Neural cell (in vitro differentiated cells): ENCODE data around the gene CCSAP. TPM values are rescaled to one million over a fixed set of nuclear protein-coding genes. Genes with fewer than 3 reads are reported as not detected.

Source experiments
- H2AFZ ChIP-seq: fragments of 200-600, 300-800 bp; sonication (generic), shearing (Covaris generic); 2 replicates; pipeline ENCODE4 v1.6.0; 2014; ENCODE audit warnings: low read depth, mild to moderate bottlenecking, antibody characterized with exemption, low read length, moderate library complexity
- H3F3A ChIP-seq: fragments of 200-600 bp; shearing (Covaris generic); 2 replicates; pipeline ENCODE4 v1.6.1; 2016; ENCODE audit warnings: mild to moderate bottlenecking, moderate library complexity, mixed read lengths, antibody characterized with exemption, low read length; ENCODE audit not compliant: insufficient read depth, poor library complexity, severe bottlenecking
- H3K27ac ChIP-seq: fragments of 200-600, 300-800 bp; sonication (generic), shearing (Covaris generic); 2 replicates; pipeline ENCODE4 v1.5.1; 2014; ENCODE audit warnings: mild to moderate bottlenecking, low read length, moderate library complexity
- H3K27me3 ChIP-seq: fragments of 300-800, 200-600 bp; sonication (generic), shearing (Covaris generic); 2 replicates; pipeline ENCODE4 v1.6.0; 2014; ENCODE audit warnings: mild to moderate bottlenecking, low read depth, low read length, moderate library complexity; ENCODE audit not compliant: insufficient read depth
- H3K36me3 ChIP-seq: fragments of 300-800, 200-600 bp; sonication (generic), shearing (Covaris generic); 2 replicates; pipeline ENCODE4 v1.5.1; 2014; ENCODE audit warnings: mild to moderate bottlenecking, antibody characterized with exemption, low read length, moderate library complexity; ENCODE audit not compliant: insufficient read depth
- H3K4me2 ChIP-seq: fragments of 300-800, 200-600 bp; sonication (generic), shearing (Covaris generic); 2 replicates; pipeline ENCODE4 v1.6.0; 2014; ENCODE audit warnings: mild to moderate bottlenecking, low read length
- H3K4me3 ChIP-seq: fragments of 300-800, 200-600 bp; sonication (generic), shearing (Covaris generic); 2 replicates; pipeline ENCODE4 v1.5.1; 2014; ENCODE audit warnings: mild to moderate bottlenecking, low read length, moderate library complexity
- H3K79me2 ChIP-seq: fragments of 200-600 bp; shearing (Covaris generic); replicated peaks from 2 replicates; pipeline ENCODE4 v1.6.0; 2014; ENCODE audit warnings: mild to moderate bottlenecking, low read length, moderate library complexity; ENCODE audit not compliant: insufficient read depth
- H3K9ac ChIP-seq: fragments of 300-800, 200-600 bp; sonication (generic), shearing (Covaris generic); 2 replicates; pipeline ENCODE4 v1.6.1; 2016; ENCODE audit warnings: mild to moderate bottlenecking, low read length, mixed read lengths
- H3K9me2 ChIP-seq: fragments of 200-600 bp; shearing (Covaris generic); 2 replicates; pipeline ENCODE4 v1.6.1; 2016; ENCODE audit warnings: mild to moderate bottlenecking, low read length, mixed read lengths; ENCODE audit not compliant: insufficient read depth
- H3K9me3 ChIP-seq: fragments of 200-600, 300-800 bp; sonication (generic), shearing (Covaris generic); 2 replicates; pipeline ENCODE4 v1.6.1; 2016; ENCODE audit warnings: mild to moderate bottlenecking, mixed run types, low read length, moderate library complexity, mixed read lengths
- H4K20me1 ChIP-seq: fragments of 200-600 bp; shearing (Covaris generic); 2 replicates; pipeline ENCODE4 v1.6.1; 2016; ENCODE audit warnings: mild to moderate bottlenecking, mixed run types; ENCODE audit not compliant: insufficient read depth
- EP300 ChIP-seq: fragments of 450-650 bp; conservative IDR thresholded peaks from 2 replicates; pipeline ENCODE4 v1.6.1; 2014; ENCODE audit warnings: antibody characterized with exemption, mild to moderate bottlenecking, moderate library complexity; ENCODE audit not compliant: poor library complexity, severe bottlenecking
- EZH2 ChIP-seq: fragments of 200-600, 300-800 bp; shearing (Covaris generic), sonication (generic); IDR thresholded peaks from 2 replicates; pipeline ENCODE4 v1.6.1; 2014; ENCODE audit warnings: antibody characterized with exemption, low read length, borderline replicate concordance, mild to moderate bottlenecking; ENCODE audit not compliant: insufficient read depth, poor library complexity, severe bottlenecking
- MXI1 ChIP-seq: fragments of 450-650 bp; conservative IDR thresholded peaks from 2 replicates; pipeline ENCODE4 v1.6.1; 2014; ENCODE audit warnings: antibody characterized with exemption, mild to moderate bottlenecking; ENCODE audit not compliant: poor library complexity, severe bottlenecking
- POLR2AphosphoS5 ChIP-seq: IDR thresholded peaks from 2 replicates; pipeline ENCODE4 v1.6.1; 2012
- RAD21 ChIP-seq: fragments of 450-650 bp; conservative IDR thresholded peaks from 2 replicates; pipeline ENCODE4 v1.6.1; 2014; ENCODE audit warnings: antibody characterized with exemption, mild to moderate bottlenecking, moderate library complexity
- SMC3 ChIP-seq: fragments of 450-650 bp; conservative IDR thresholded peaks from 2 replicates; pipeline ENCODE4 v1.6.1; 2014; ENCODE audit warnings: antibody characterized with exemption, mild to moderate bottlenecking, moderate library complexity; ENCODE audit not compliant: poor library complexity
- TAF1 ChIP-seq: IDR thresholded peaks from 2 replicates; pipeline ENCODE4 v1.6.1; 2012; ENCODE audit warnings: low read depth
- polyA plus RNA-seq: library from polyadenylated mRNA; depleted of rRNA; stranded (reverse); fragments of >200 nt; gene quantifications from 2 replicates; pipeline ENCODE4 v1.2.3, GENCODE V29; 2014
- TF ChIP-seq, protein P1 (sequence below): fragments of 450-650 bp; IDR thresholded peaks from 2 replicates; pipeline ENCODE4 v1.5.1; 2014; ENCODE audit warnings: antibody characterized with exemption, mild to moderate bottlenecking, moderate library complexity; ENCODE audit not compliant: poor library complexity, severe bottlenecking
- TF ChIP-seq, protein P2 (sequence below): IDR thresholded peaks from 2 replicates; pipeline ENCODE4 v1.6.1; 2012; ENCODE audit warnings: borderline replicate concordance

CCSAP gene
- polyA plus RNA-seq, 1 donor from 2014 or later = 66.7 TPM

DNA sequence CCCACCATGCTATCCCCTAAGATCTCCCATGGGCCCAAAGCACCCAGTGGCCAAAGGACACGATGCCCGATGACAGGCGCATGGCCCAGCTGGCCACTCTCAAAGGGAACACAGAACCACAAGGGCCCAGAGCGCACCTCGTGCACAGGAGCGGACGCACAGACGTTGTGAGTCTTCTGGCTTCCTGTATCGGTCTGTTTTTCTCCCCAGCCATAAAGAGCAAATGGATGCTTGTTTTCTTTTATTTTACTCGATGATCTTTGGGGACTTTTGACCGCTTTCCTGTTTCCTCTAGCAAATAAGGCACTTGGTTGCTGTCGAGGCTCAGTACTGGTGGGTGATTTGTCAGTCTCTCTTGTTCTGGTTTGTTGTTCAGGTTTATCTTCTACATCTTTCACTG lies 16.2 kb downstream of the CCSAP start:
- Histone ChIP-seq H3K4me3 (peak overlapping the region; percentile 8), H3K27ac (peak overlapping the region; percentile 49), H3K9me3 (no peaks in the 10 kb centered on the region), H2AFZ (no peak overlapping the region), H3K36me3 (no peaks in the 10 kb centered on the region), H4K20me1 (no peaks in the 10 kb centered on the region), H3K9ac (no peak overlapping the region), H3K27me3 (no peaks in the 10 kb centered on the region), H3K9me2 (no peaks in the 10 kb centered on the region), H3F3A (no peaks in the 10 kb centered on the region), H3K4me2 (no peak overlapping the region), H3K79me2 (peaks cover 5% of the 10 kb centered on the region)
- TF ChIP-seq POLR2AphosphoS5 (no peak), SMC3 (no peak), RAD21 (no peak), TAF1 (no peak), EP300 (no peak), MXI1 (no peak), EZH2 (no peak)
- TF ChIP-seq, protein P1, sequence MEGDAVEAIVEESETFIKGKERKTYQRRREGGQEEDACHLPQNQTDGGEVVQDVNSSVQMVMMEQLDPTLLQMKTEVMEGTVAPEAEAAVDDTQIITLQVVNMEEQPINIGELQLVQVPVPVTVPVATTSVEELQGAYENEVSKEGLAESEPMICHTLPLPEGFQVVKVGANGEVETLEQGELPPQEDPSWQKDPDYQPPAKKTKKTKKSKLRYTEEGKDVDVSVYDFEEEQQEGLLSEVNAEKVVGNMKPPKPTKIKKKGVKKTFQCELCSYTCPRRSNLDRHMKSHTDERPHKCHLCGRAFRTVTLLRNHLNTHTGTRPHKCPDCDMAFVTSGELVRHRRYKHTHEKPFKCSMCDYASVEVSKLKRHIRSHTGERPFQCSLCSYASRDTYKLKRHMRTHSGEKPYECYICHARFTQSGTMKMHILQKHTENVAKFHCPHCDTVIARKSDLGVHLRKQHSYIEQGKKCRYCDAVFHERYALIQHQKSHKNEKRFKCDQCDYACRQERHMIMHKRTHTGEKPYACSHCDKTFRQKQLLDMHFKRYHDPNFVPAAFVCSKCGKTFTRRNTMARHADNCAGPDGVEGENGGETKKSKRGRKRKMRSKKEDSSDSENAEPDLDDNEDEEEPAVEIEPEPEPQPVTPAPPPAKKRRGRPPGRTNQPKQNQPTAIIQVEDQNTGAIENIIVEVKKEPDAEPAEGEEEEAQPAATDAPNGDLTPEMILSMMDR = no peak
- TF ChIP-seq, protein P2, sequence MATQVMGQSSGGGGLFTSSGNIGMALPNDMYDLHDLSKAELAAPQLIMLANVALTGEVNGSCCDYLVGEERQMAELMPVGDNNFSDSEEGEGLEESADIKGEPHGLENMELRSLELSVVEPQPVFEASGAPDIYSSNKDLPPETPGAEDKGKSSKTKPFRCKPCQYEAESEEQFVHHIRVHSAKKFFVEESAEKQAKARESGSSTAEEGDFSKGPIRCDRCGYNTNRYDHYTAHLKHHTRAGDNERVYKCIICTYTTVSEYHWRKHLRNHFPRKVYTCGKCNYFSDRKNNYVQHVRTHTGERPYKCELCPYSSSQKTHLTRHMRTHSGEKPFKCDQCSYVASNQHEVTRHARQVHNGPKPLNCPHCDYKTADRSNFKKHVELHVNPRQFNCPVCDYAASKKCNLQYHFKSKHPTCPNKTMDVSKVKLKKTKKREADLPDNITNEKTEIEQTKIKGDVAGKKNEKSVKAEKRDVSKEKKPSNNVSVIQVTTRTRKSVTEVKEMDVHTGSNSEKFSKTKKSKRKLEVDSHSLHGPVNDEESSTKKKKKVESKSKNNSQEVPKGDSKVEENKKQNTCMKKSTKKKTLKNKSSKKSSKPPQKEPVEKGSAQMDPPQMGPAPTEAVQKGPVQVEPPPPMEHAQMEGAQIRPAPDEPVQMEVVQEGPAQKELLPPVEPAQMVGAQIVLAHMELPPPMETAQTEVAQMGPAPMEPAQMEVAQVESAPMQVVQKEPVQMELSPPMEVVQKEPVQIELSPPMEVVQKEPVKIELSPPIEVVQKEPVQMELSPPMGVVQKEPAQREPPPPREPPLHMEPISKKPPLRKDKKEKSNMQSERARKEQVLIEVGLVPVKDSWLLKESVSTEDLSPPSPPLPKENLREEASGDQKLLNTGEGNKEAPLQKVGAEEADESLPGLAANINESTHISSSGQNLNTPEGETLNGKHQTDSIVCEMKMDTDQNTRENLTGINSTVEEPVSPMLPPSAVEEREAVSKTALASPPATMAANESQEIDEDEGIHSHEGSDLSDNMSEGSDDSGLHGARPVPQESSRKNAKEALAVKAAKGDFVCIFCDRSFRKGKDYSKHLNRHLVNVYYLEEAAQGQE = no peak

DNA sequence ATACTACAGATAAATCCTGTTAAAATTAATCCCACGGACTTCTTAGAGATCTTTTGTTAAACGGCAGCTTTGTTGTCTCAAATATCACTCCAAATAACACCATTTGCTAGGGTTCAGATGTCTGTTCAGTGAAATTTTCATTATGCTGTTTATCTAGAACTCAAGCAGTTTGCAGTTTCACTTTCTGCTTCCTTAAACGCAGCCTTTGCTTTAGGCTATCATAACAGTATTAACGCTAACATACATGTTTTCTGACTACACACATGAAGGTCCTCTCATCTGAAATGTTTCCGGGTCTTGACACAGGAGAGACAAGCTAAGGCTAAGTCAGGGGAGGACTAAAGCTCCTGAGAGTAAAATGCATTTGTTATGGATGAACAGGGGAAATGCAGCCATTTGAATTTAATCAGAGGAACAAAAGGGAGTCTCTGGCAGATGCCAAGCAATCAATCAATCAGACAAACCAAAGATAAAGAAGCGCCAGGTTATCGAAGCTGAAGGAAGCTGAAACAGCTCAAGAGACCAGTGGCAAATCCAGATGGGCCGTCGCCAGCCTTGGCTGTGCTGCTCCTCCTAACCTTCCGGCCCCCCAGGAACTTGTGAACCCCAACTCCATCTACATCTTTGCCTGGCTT lies 16.9 kb downstream of the CCSAP start:
- H3K4me3 ChIP-seq = peak overlapping the region; percentile 8
- TF ChIP-seq EP300 = peak; percentile 73
- TF ChIP-seq POLR2AphosphoS5 = peak; percentile 3
- TF ChIP-seq EZH2 = no peak
- no peak overlapping the region for H2AFZ ChIP-seq
- no peaks in the 10 kb centered on the region for H4K20me1 ChIP-seq
- no peaks in the 10 kb centered on the region for H3K9me3 ChIP-seq
- no peaks in the 10 kb centered on the region for H3F3A ChIP-seq
- peak overlapping the region; percentile 49 for H3K27ac ChIP-seq
- no peaks in the 10 kb centered on the region for H3K9me2 ChIP-seq
- H3K27me3 ChIP-seq = no peaks in the 10 kb centered on the region
- H3K4me2 ChIP-seq = no peak overlapping the region
- H3K79me2 ChIP-seq = peaks cover under 1% of the 10 kb centered on the region
- no peaks in the 10 kb centered on the region for H3K36me3 ChIP-seq
- no peak overlapping the region for H3K9ac ChIP-seq
